Erythroblast (primary cell): ENCODE data around the gene IST1.

Source experiments
- GATA1 ChIP-seq: IDR thresholded peaks from 2 replicates; pipeline ENCODE4 v1.6.1; 2011; ENCODE audit warnings: low read depth, mild to moderate bottlenecking, control low read depth, low read length, moderate library complexity
- POLR2A ChIP-seq: IDR thresholded peaks from 2 replicates; pipeline ENCODE4 v1.6.1; 2011; ENCODE audit warnings: mild to moderate bottlenecking, low read length

GRCh38 chr16:71966932-71967331 lies 71.6 kb downstream of the IST1 start:
- TF ChIP-seq POLR2A = no peak
- no peak for TF ChIP-seq GATA1
